IMR-90 (cell line): Measurements from ENCODE around the gene PRSS12. TPM values are rescaled to one million over a fixed set of nuclear protein-coding genes. Genes with fewer than 3 reads are reported as not detected.

ENCODE experiments used
- ATAC-seq: fragments of 200-7000 bp; cut with Tn5 transposase; 2 replicates; pipeline ENCODE4 v1.9.1; 2020; ENCODE audit warnings: low read depth, mild to moderate bottlenecking, moderate library complexity
- BruUV-seq: library from RNA; stranded (reverse); fragments of 400-500 nt; replicated peaks from 2 replicates; lab custom pipeline; 2021; lab: Mats Ljungman, UMichigan
- CTCF ChIA-PET: fragments of 300-600 bp; formaldehyde crosslinking; extraction: SDS; loops from one replicate; lab custom pipeline; 2021; ENCODE audit warnings: antibody characterized with exemption; lab: Yijun Ruan, JAX
- POLR2A ChIA-PET: fragments of 300-600 bp; sonication (Branson Sonifier 250); formaldehyde crosslinking; loops from one replicate; lab custom pipeline; 2022; ENCODE audit warnings: antibody characterized with exemption; ENCODE audit not compliant: unreplicated experiment; lab: Charles Lee
- DNase-seq: peaks from one replicate; pipeline ENCODE4 v3.0.0; 2013
- H2AFZ ChIP-seq: replicated peaks from 2 replicates; pipeline ENCODE3; 2013; ENCODE audit warnings: low read length, mild to moderate bottlenecking; ENCODE audit not compliant: poor library complexity
- H2AK5ac ChIP-seq: 2 replicates; pipeline ENCODE4 v1.6.1; 2013; ENCODE audit warnings: low read depth, low read length, inconsistent platforms
- H2AK9ac ChIP-seq: replicated peaks from 2 replicates; pipeline ENCODE3; 2013; ENCODE audit warnings: mild to moderate bottlenecking, low read depth, low read length, moderate library complexity; ENCODE audit not compliant: poor library complexity
- H2BK120ac ChIP-seq: 2 replicates; pipeline ENCODE4 v1.6.1; 2013; ENCODE audit warnings: low read depth, low read length, inconsistent platforms
- H2BK15ac ChIP-seq: 3 replicates; pipeline ENCODE4 v1.6.1; 2013; ENCODE audit warnings: low read depth, low read length, inconsistent platforms
- H2BK20ac ChIP-seq: 2 replicates; pipeline ENCODE4 v1.6.1; 2013; ENCODE audit warnings: low read depth, mild to moderate bottlenecking, inconsistent platforms, low read length, moderate library complexity
- H2BK5ac ChIP-seq: 2 replicates; pipeline ENCODE4 v1.6.1; 2013; ENCODE audit warnings: mild to moderate bottlenecking, low read depth, low read length, inconsistent platforms; ENCODE audit not compliant: poor library complexity, severe bottlenecking
- H3K14ac ChIP-seq: replicated peaks from 2 replicates; pipeline ENCODE4 v1.6.1; 2013; ENCODE audit warnings: low read depth, low read length, inconsistent platforms
- H3K18ac ChIP-seq: 2 replicates; pipeline ENCODE4 v1.6.1; 2013; ENCODE audit warnings: low read depth, low read length, control low read depth
- H3K23ac ChIP-seq: 2 replicates; pipeline ENCODE4 v1.6.1; 2013; ENCODE audit warnings: low read depth, low read length, inconsistent platforms
- H3K27ac ChIP-seq: 2 replicates; pipeline ENCODE4 v1.5.1; 2013; ENCODE audit warnings: mild to moderate bottlenecking, control low read depth, low read length; ENCODE audit not compliant: insufficient read depth
- H3K27me3 ChIP-seq: 2 replicates; pipeline ENCODE4 v1.6.1; 2013; ENCODE audit warnings: low read length; ENCODE audit not compliant: control insufficient read depth, insufficient read depth
- H3K36me3 ChIP-seq: 2 replicates; pipeline ENCODE4 v1.6.1; 2013; ENCODE audit warnings: low read length, mixed read lengths; ENCODE audit not compliant: control insufficient read depth, insufficient read depth
- H3K4ac ChIP-seq: 2 replicates; pipeline ENCODE4 v1.6.1; 2013; ENCODE audit warnings: low read depth, low read length, inconsistent platforms
- H3K4me1 ChIP-seq: 2 replicates; pipeline ENCODE4 v1.6.1; 2013; ENCODE audit warnings: low read length, mixed read lengths; ENCODE audit not compliant: control insufficient read depth, insufficient read depth
- H3K4me2 ChIP-seq: 2 replicates; pipeline ENCODE4 v1.6.1; 2013; ENCODE audit warnings: low read depth, mild to moderate bottlenecking, control low read depth, low read length, moderate library complexity
- H3K4me3 ChIP-seq: 2 replicates; pipeline ENCODE4 v1.5.1; 2013; ENCODE audit warnings: low read depth, mild to moderate bottlenecking, control low read depth, low read length, moderate library complexity; ENCODE audit not compliant: insufficient read depth
- H3K56ac ChIP-seq: 2 replicates; pipeline ENCODE4 v1.6.1; 2013; ENCODE audit warnings: low read length, inconsistent platforms; ENCODE audit not compliant: insufficient read depth; ENCODE audit errors: extremely low read depth
- H3K79me1 ChIP-seq, 2 experiments: 2 replicates each; pipeline ENCODE4 v1.6.1; 2013; ENCODE audit warnings: low read length in 2 of 2, inconsistent platforms in 1 of 2, low read depth in 1 of 2
- H3K9ac ChIP-seq: 2 replicates; pipeline ENCODE4 v1.6.1; 2013; ENCODE audit warnings: low read depth, low read length, control low read depth
- H3K9me1 ChIP-seq: 2 replicates; pipeline ENCODE4 v1.6.1; 2013; ENCODE audit warnings: low read length, inconsistent platforms; ENCODE audit not compliant: insufficient read depth
- H3K9me3 ChIP-seq: 2 replicates; pipeline ENCODE4 v1.6.1; 2013; ENCODE audit warnings: low read length; ENCODE audit not compliant: control insufficient read depth, insufficient read depth
- H4K20me1 ChIP-seq: 2 replicates; pipeline ENCODE4 v1.6.1; 2013; ENCODE audit warnings: low read length, inconsistent platforms; ENCODE audit not compliant: insufficient read depth
- H4K5ac ChIP-seq: 2 replicates; pipeline ENCODE4 v1.6.1; 2013; ENCODE audit warnings: mild to moderate bottlenecking, low read depth, low read length, control low read depth
- H4K8ac ChIP-seq, 2 experiments: 2 replicates each; pipeline ENCODE4 v1.6.1; 2013; ENCODE audit warnings: low read depth in 2 of 2, low read length in 2 of 2, control low read depth in 1 of 2, inconsistent platforms in 1 of 2
- H4K91ac ChIP-seq: 2 replicates; pipeline ENCODE4 v1.6.1; 2013; ENCODE audit warnings: low read depth, low read length, inconsistent platforms; ENCODE audit not compliant: insufficient read depth
- CEBPB ChIP-seq: IDR thresholded peaks from 2 replicates; pipeline ENCODE4 v1.6.1; 2012; ENCODE audit warnings: low read depth, low read length, improper control_type of control experiment
- NFE2L2 ChIP-seq: fragments of 150-350 bp; IDR thresholded peaks from 2 replicates; pipeline ENCODE4 v1.6.1; 2016; ENCODE audit warnings: low read depth, mild to moderate bottlenecking, low read length
- WGBS, 2 experiments: methylation state at CpG; one replicate each; pipeline versions ENCODE4 v1.1.5 to v1.1.7; 2013; ENCODE audit warnings: missing lambda C conversion rate in 2 of 2; ENCODE audit not compliant: insufficient read length in 1 of 2; ENCODE audit errors: extremely low coverage in 2 of 2; 5-methylcytosine and 5-hydroxymethylcytosine counted together
- dilution Hi-C: fragments of 300-500 bp; cut with HindIII; formaldehyde crosslinking; loops from one replicate; pipeline ENCODE4 v1.14.3; 2018; ENCODE audit warnings: low sequenced_read_pairs; ENCODE audit not compliant: unreplicated experiment
- in situ Hi-C: fragments of 300-500 bp; cut with MboI; formaldehyde crosslinking; loops from 3 replicates; pipeline ENCODE4 v1.14.3; 2019; ENCODE audit warnings: low sequenced_read_pairs, inconsistent platforms, mixed read lengths
- intact Hi-C: fragments of 100-400 bp; cut with micrococcal nuclease; formaldehyde crosslinking; loops from 2 replicates; pipeline ENCODE4 v1.10.0; 2022
- polyA plus RNA-seq, 3 experiments: library from polyadenylated mRNA; depleted of rRNA; stranded (reverse); fragments of >200 nt; gene quantifications; 2 replicates each; pipeline ENCODE4 v1.2.3, GENCODE V29; 2012; ENCODE audit warnings: low replicate concordance in 1 of 3
- total RNA-seq: library from RNA; depleted of rRNA; stranded (reverse); fragments of >200 nt; gene quantifications from 2 replicates; pipeline ENCODE4 v1.2.3, GENCODE V29; 2012

PRSS12 gene
- total and polyA plus RNA-seq, 2 of the 4 experiments (the other 2 are of a cell fraction), result 51.1 to 71.5 TPM

GRCh38 chr4:118282692-118283091 is 70.1 kb downstream of the PRSS12 start:
- ChIA-PET CTCF (no interaction called here), POLR2A (no interaction called here)
- Histone ChIP-seq H3K56ac (no peak overlapping the region), H3K4ac (no peak overlapping the region), H3K9ac (no peak overlapping the region), H2BK5ac (peak overlapping the region; percentile 76), H3K9me1 (peaks cover 4% of the 10 kb centered on the region), H3K79me1 (peaks cover 11 to 21% of the 10 kb centered on the region in 2 experiments; a peak in 3 of 4 replicates), H2AFZ (no peak overlapping the region), H3K14ac (no peak overlapping the region), H3K36me3 (peaks cover 7% of the 10 kb centered on the region), H3K4me2 (no peak overlapping the region; the same call in 1 of the 2 replicates), H2BK20ac (no peak overlapping the region), H4K20me1 (peaks cover 14% of the 10 kb centered on the region; the same call in 1 of the 2 replicates), H3K4me3 (no peak overlapping the region), H4K5ac (no peak overlapping the region; the same call in 1 of the 2 replicates), H3K23ac (no peak overlapping the region), H3K4me1 (peaks cover 14% of the 10 kb centered on the region), H2BK15ac (no peak overlapping the region), H3K9me3 (no peaks in the 10 kb centered on the region), H2BK120ac (no peak overlapping the region), H3K18ac (no peak overlapping the region), H2AK5ac (no peak overlapping the region), H4K91ac (no peak overlapping the region), H3K27me3 (no peaks in the 10 kb centered on the region), H2AK9ac (no peak overlapping the region), H3K27ac (no peak overlapping the region), H4K8ac (no peak overlapping the region)
- in situ Hi-C loops, result loop anchor here (25.0 kb wide), 1 partner anchor 230 kb away; no protein-coding TSS in a partner anchor
- dilution Hi-C loops, result no loop called here
- WGBS, 2 experiments, result no CpG with 5 or more reads among the region's 4 CpGs
- TF ChIP-seq NFE2L2 (no peak), CEBPB (peak; percentile 88)
- ATAC-seq (no peak), DNase-seq (peak; percentile 79)
- no TSS peak for BruUV-seq
- intact Hi-C loops, result loop anchor here (5.0 kb wide), 2 partner anchors 135 to 220 kb away; no protein-coding TSS in a partner anchor
